Lower leg skin (tissue), 4 donors: ENCODE data around the gene GPRC5B. TPM values are rescaled to one million over a fixed set of nuclear protein-coding genes. Genes with fewer than 3 reads are reported as not detected.

ENCODE experiments used
- DNase-seq, 2 donors: peaks; one replicate each; pipeline ENCODE4 v3.0.0-alpha.2; 2019; ENCODE audit warnings: low spot score in 2 of 2
- H3K4me3 ChIP-seq: fragments of 200-600 bp; sonication (generic); 2 replicates; pipeline ENCODE4 v1.5.1; 2017; ENCODE audit warnings: mild to moderate bottlenecking, low read depth; ENCODE audit not compliant: poor library complexity, severe bottlenecking
- CTCF ChIP-seq, 3 donors: fragments of 450-650 bp; IDR thresholded peaks; one replicate each; pipeline ENCODE4 v1.5.1; 2016; ENCODE audit warnings: antibody characterized with exemption in 3 of 3, mild to moderate bottlenecking in 3 of 3, moderate library complexity in 2 of 3
- POLR2A ChIP-seq, 2 donors: fragments of 450-650 bp; IDR thresholded peaks; one replicate each; pipeline ENCODE4 v1.6.1; 2016 to 2017; ENCODE audit warnings: antibody characterized with exemption in 2 of 2, mild to moderate bottlenecking in 1 of 2, moderate library complexity in 1 of 2
- WGBS, 2 donors: methylation state at CpG; one replicate each; pipeline ENCODE4 v1.1.5; 2018; 5-methylcytosine and 5-hydroxymethylcytosine counted together
- intact Hi-C: fragments of 100-400 bp; cut with DNase I; formaldehyde crosslinking; loops from one replicate; pipeline ENCODE4 v1.15.0; 2023; ENCODE audit warnings: low total_unique reads
- total RNA-seq, 4 donors: library from RNA; depleted of rRNA; stranded (reverse); fragments of >200 nt; gene quantifications; one replicate each; pipeline ENCODE4 v1.1.0, GENCODE V29; 2016

Gene GPRC5B
- total RNA-seq, 4 donors from 2014 or later: 5.0 to 16.6 (median 9.5) TPM

- TF ChIP-seq CTCF (IDR thresholded peaks at IDR 0.05): no peak
- no peak for TF ChIP-seq POLR2A (IDR thresholded peaks at IDR 0.05)
- 86 to 88% methylated on average over 6 of the region's 6 CpGs for WGBS, 2 donors
- peak in 1 of 2 donors; percentile 20 for DNase-seq
- intact Hi-C loops: no loop called here
- no peak overlapping the region for H3K4me3 ChIP-seq
Measured at GRCh38 chr16:19837331-19837980, 47.2 kb downstream of the GPRC5B start.

DNA sequence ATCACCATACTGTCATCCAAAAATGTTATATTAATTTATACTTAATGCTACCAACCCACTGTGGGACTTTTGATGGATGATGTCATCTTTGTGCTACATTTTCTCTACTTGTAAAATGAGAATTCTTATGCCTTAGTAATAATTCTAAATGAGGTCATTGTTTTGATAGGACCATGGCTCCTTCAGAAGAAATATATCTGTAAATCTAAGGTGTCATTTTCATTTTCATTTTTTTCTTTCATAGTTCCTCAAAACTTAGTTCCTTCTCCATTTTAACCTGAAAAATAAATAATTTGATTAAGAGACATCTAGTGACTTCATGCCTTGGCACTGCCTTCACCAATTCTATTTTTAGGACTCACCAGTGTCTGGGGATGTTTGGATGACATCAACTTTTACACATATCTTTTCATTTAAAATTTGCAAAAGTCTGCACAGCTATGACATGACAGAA is 48.7 kb downstream of the GPRC5B start:
- intact Hi-C loops: no loop called here
- no peak for DNase-seq
- H3K4me3 ChIP-seq: no peak overlapping the region
- TF ChIP-seq POLR2A (IDR thresholded peaks at IDR 0.05) (no peak), CTCF (IDR thresholded peaks at IDR 0.05) (no peak)

- intact Hi-C loops: no loop called here
- 91 to 93% methylated on average over 3 of the region's 3 CpGs for WGBS, 2 donors
Measured at GRCh38 chr16:19835196-19835595, 49.5 kb downstream of the GPRC5B start.

GRCh38 chr16:19833581-19833980 is 51.1 kb downstream of the GPRC5B start:
- 88 to 93% methylated on average over 5 of the region's 5 CpGs for WGBS, 2 donors
- intact Hi-C loops: no loop called here
- no peak for DNase-seq
- H3K4me3 ChIP-seq: no peak overlapping the region
- TF ChIP-seq POLR2A (IDR thresholded peaks at IDR 0.05) (no peak), CTCF (IDR thresholded peaks at IDR 0.05) (no peak)

More at GRCh38 chr16:19835196-19835595, 49.5 kb downstream of the GPRC5B start:
- DNase-seq: no peak
- no peak overlapping the region for H3K4me3 ChIP-seq
- TF ChIP-seq POLR2A (IDR thresholded peaks at IDR 0.05) (no peak), CTCF (IDR thresholded peaks at IDR 0.05) (no peak)

GRCh38 chr16:19833176-19833575 is 51.5 kb downstream of the GPRC5B start:
- H3K4me3 ChIP-seq: no peak overlapping the region
- DNase-seq: no peak
- TF ChIP-seq CTCF (IDR thresholded peaks at IDR 0.05) (no peak), POLR2A (IDR thresholded peaks at IDR 0.05) (no peak)
- intact Hi-C loops: no loop called here
- 74 to 79% methylated on average over 3 of the region's 3 CpGs for WGBS, 2 donors

DNA sequence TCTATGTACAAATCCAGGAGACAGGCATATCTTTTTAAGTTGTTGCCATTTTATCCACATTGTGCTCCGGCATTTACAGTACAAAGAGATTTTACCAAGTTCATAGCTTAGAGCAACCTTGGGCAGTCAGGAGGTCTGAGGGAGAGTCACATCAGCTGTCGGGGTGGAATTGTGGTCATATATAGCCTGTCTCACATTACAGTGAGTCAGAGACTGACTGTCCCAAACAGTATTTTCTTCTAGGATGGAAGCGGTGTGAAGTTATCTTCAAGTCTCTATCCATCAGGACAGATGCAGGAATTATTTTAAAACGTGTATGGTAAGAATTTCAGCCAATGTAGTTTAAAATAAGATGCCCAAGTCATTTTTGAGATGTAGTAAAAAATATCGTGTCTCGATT is 53.0 kb downstream of the GPRC5B start:
- TF ChIP-seq POLR2A (IDR thresholded peaks at IDR 0.05): no peak
- TF ChIP-seq CTCF (IDR thresholded peaks at IDR 0.05): no peak
- 53 to 67% methylated on average over 6 of the region's 6 CpGs for WGBS, 2 donors
- DNase-seq: no peak
- intact Hi-C loops: no loop called here
- no peak overlapping the region for H3K4me3 ChIP-seq
